HG02870 (cell line): ENCODE data around the gene HIF3A.
"Not testable (repeated sequence)": the region's sequence is repeated elsewhere in the genome, so short reads cannot be mapped to it uniquely, and the experiment has no call there.

Source experiments
- ATAC-seq: cut with Tn5 transposase; IDR thresholded peaks from one replicate; pipeline ENCODE4 v1.9.1; 2021; ENCODE audit warnings: mild to moderate bottlenecking, moderate library complexity; ENCODE audit not compliant: unreplicated experiment

The HIF3A gene

GRCh38 chr19:46355234-46356148 lies 58.6 kb downstream of the HIF3A start:
- no peak for ATAC-seq

GRCh38 chr19:46356149-46357055 lies 59.6 kb downstream of the HIF3A start:
- ATAC-seq, result no peak

- ATAC-seq, result no peak
Observed at GRCh38 chr19:46357846-46358583, 61.2 kb downstream of the HIF3A start.

- no peak for ATAC-seq
Observed at GRCh38 chr19:46361915-46362314, 65.1 kb downstream of the HIF3A start.

GRCh38 chr19:46364359-46364758 lies 67.5 kb downstream of the HIF3A start:
- ATAC-seq, result no peak

- no peak for ATAC-seq
Observed at GRCh38 chr19:46365561-46365960, 68.7 kb downstream of the HIF3A start.

- no peak for ATAC-seq
Observed at GRCh38 chr19:46366620-46367292, 69.9 kb downstream of the HIF3A start.

GRCh38 chr19:46367426-46367825 lies 70.6 kb downstream of the HIF3A start:
- ATAC-seq, result no peak

GRCh38 chr19:46368116-46368515 lies 71.3 kb downstream of the HIF3A start:
- ATAC-seq, result no peak

GRCh38 chr19:46369817-46370216 lies 73.0 kb downstream of the HIF3A start:
- no peak for ATAC-seq

GRCh38 chr19:46371371-46371901 lies 74.6 kb downstream of the HIF3A start:
- no peak for ATAC-seq

- no peak for ATAC-seq
Observed at GRCh38 chr19:46372901-46373490, 76.2 kb downstream of the HIF3A start.

- ATAC-seq, result no peak
Observed at GRCh38 chr19:46373491-46374359, 76.9 kb downstream of the HIF3A start.

- ATAC-seq, result no peak
Observed at GRCh38 chr19:46374536-46375475, 78.0 kb downstream of the HIF3A start.

- ATAC-seq, result not testable (repeated sequence)
Observed at GRCh38 chr19:46375476-46376067, 78.7 kb downstream of the HIF3A start.

- ATAC-seq, result no peak
Observed at GRCh38 chr19:46376241-46377153, 79.7 kb downstream of the HIF3A start.
